ENCODE data around the gene VWA5B1. TPM values are rescaled to one million over a fixed set of nuclear protein-coding genes. Genes with fewer than 3 reads are reported as not detected.

Gene VWA5B1
- total and polyA plus RNA-seq, 2 of the 8 experiments (the other 6 are each of a cell fraction or from before 2014, with no cell fraction given) = 0.54 to 2.3 TPM

DNA sequence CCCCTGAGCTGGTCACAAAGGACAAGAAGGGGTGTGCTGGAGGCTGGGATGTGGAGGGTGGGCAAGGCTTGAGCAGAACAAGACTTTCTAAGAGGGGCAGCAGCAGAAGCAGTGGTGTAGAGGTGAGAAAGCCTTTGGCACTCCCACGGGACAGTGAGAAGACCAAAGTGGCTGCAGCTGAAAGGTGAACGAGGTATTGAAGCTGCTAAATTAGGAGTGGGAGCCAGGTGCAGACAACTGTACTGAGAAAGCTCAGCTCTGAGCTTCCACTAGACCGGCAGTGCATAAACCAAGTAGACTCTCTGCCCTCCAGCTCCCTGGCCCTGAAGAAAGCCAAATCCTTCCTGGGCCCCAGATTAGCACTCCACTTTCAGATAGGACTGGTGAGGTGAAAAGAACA is 93.0 kb downstream of the VWA5B1 start:
- no peak overlapping the region for H4K91ac ChIP-seq (replicated peaks; ENCODE audit: insufficient read length, low read length)
- no peak overlapping the region for H3K56ac ChIP-seq (replicated peaks; ENCODE audit: insufficient read length, low read depth, low read length)
- no peak overlapping the region for H3K4me2 ChIP-seq (ENCODE audit: insufficient read depth in 1 of 2, low read depth in 2 of 2, low read length in 2 of 2)
- H2AFZ ChIP-seq (ENCODE audit: low read length) = no peak overlapping the region
- H4K8ac ChIP-seq (ENCODE audit: extremely low read depth, insufficient read depth, low read length) = 0 out of 2 replicates have a peak overlapping the region, but pooled peaks have one; percentile 6
- WGBS, 2 experiments (ENCODE audit: extremely low coverage in 1 of 2, insufficient coverage in 1 of 2, insufficient read length in 1 of 2, insufficient replicate concordance in 2 of 2, low coverage in 1 of 2, low lambda C conversion rate in 2 of 2, missing lambda C conversion rate in 1 of 2) = 80% methylated on average over 3 of the region's 3 CpGs; no CpG with 5 or more reads in 1 of the 2 experiments
- H3K18ac ChIP-seq (ENCODE audit: extremely low read depth, low read length) = no peak overlapping the region
- peaks cover 4% of the 10 kb centered on the region; the same call in 1 of the 2 replicates for H3K23me2 ChIP-seq (ENCODE audit: low read depth, low read length)
- no peak overlapping the region for H2BK5ac ChIP-seq (ENCODE audit: low read depth, low read length)
- H3K79me1 ChIP-seq (ENCODE audit: low read depth, low read length) = no peaks in the 10 kb centered on the region
- H3K36me3 ChIP-seq (ENCODE audit: control insufficient read depth in 2 of 4, insufficient read depth in 4 of 4, low read length in 3 of 4) = no peaks in the 10 kb centered on the region
- H3K9me3 ChIP-seq (ENCODE audit: insufficient read depth in 2 of 2, low read depth in 1 of 2, low read length in 1 of 2) = no peaks in the 10 kb centered on the region
- H3K4me3 ChIP-seq (ENCODE audit: extremely low read depth in 1 of 4, insufficient read depth in 2 of 4, low read depth in 3 of 4, low read length in 4 of 4) = no peak overlapping the region
- no peak overlapping the region for H3K23ac ChIP-seq (ENCODE audit: insufficient read length)
- no peak overlapping the region for H3K9ac ChIP-seq (replicated peaks in 1 of 4; ENCODE audit: extremely low read depth in 1 of 4, low read depth in 3 of 4, low read length in 3 of 4)
- H2BK120ac ChIP-seq (replicated peaks; ENCODE audit: low read depth, low read length) = no peak overlapping the region
- ChIA-PET POLR2A (ENCODE audit: partially characterized antibody) (interaction anchor here (1.1 kb wide), 1 partner anchor 15 kb away, joined by 4 read pairs; no protein-coding TSS in a partner anchor), CTCF (ENCODE audit: partially characterized antibody) (interaction anchor here (0.7 to 8.3 kb wide), 6 partner anchors 9 to 171 kb away, joined by 3 to 44 read pairs (median 4); no protein-coding TSS in a partner anchor)
- TF ChIP-seq, protein P1, sequence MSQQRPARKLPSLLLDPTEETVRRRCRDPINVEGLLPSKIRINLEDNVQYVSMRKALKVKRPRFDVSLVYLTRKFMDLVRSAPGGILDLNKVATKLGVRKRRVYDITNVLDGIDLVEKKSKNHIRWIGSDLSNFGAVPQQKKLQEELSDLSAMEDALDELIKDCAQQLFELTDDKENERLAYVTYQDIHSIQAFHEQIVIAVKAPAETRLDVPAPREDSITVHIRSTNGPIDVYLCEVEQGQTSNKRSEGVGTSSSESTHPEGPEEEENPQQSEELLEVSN (IDR thresholded peaks at IDR 0.05) = no peak
- TF ChIP-seq JUN (IDR thresholded peaks at IDR 0.05; ENCODE audit: low read depth, low read length) (no peak), MAFK (IDR thresholded peaks at IDR 0.05; ENCODE audit: low read depth, low read length) (no peak)
- no peaks in the 10 kb centered on the region for H3K79me2 ChIP-seq (ENCODE audit: control insufficient read depth in 1 of 2, insufficient read depth in 2 of 2, low read length in 2 of 2)
- no peak overlapping the region for H2AK5ac ChIP-seq (ENCODE audit: low read depth, low read length)
- no peak for FAIRE-seq
- H4K5ac ChIP-seq (ENCODE audit: insufficient read length, low read depth, low read length) = no peak overlapping the region
- no peak overlapping the region for H2BK15ac ChIP-seq (ENCODE audit: low read length)
- no peak overlapping the region for H2BK12ac ChIP-seq (ENCODE audit: low read depth, low read length)
- no peak overlapping the region for H2BK20ac ChIP-seq (ENCODE audit: low read length)
- peaks cover 0 to 7% (median 3%) of the 10 kb centered on the region in 4 experiments; a peak in 3 of 7 replicates for H3K4me1 ChIP-seq (replicated peaks in 1 of 4; ENCODE audit: control insufficient read depth in 3 of 4, insufficient read depth in 4 of 4, low read length in 3 of 4)
- H4K20me1 ChIP-seq (replicated peaks in 1 of 2; ENCODE audit: control insufficient read depth in 1 of 2, insufficient read depth in 2 of 2, low read length in 2 of 2) = peaks cover 0 to 3% of the 10 kb centered on the region in 2 experiments
- H3K4ac ChIP-seq (replicated peaks; ENCODE audit: insufficient read length, low read depth, low read length) = no peak overlapping the region
- H3K14ac ChIP-seq (ENCODE audit: insufficient read length) = no peak overlapping the region
- H3K27ac ChIP-seq (ENCODE audit: low read depth, low read length) = no peak overlapping the region
- peaks cover 0 to 5% (median 1%) of the 10 kb centered on the region in 4 experiments; a peak in 3 of 7 replicates for H3K27me3 ChIP-seq (replicated peaks in 1 of 4; ENCODE audit: control insufficient read depth in 3 of 4, extremely low read depth in 1 of 4, insufficient read depth in 3 of 4, low read length in 3 of 4)
- no peak for DNase-seq (ENCODE audit: low read depth in 1 of 2, low spot score in 2 of 2)

All from H1 (cell line).